ACC112 (cell line): Measurements from ENCODE around the gene ICAM5.
A peak's percentile ranks its signal among the peaks of the same experiment; 100 is the strongest.

Experiments
- H2AFZ ChIP-seq: fragments of 200-600 bp; sonication (generic); one replicate; pipeline ENCODE4 v1.6.0; 2017; ENCODE audit warnings: antibody characterized with exemption, low read length; ENCODE audit not compliant: unreplicated experiment
- H3K27ac ChIP-seq: fragments of 200-600 bp; sonication (generic); 2 replicates; pipeline ENCODE4 v1.5.1; 2014; ENCODE audit warnings: low read depth, mild to moderate bottlenecking, antibody characterized with exemption, low read length, moderate library complexity
- H3K27me3 ChIP-seq: fragments of 200-600 bp; sonication (generic); 2 replicates; pipeline ENCODE4 v1.6.1; 2014; ENCODE audit warnings: mild to moderate bottlenecking, antibody characterized with exemption, low read length, moderate library complexity, mixed read lengths; ENCODE audit not compliant: insufficient read depth
- H3K36me3 ChIP-seq: fragments of 200-600 bp; sonication (generic); 2 replicates; pipeline ENCODE4 v1.6.1; 2016; ENCODE audit warnings: mild to moderate bottlenecking, antibody characterized with exemption, low read length, moderate library complexity, mixed read lengths; ENCODE audit not compliant: insufficient read depth
- H3K4me1 ChIP-seq: fragments of 200-600 bp; sonication (generic); one replicate; pipeline ENCODE4 v1.6.1; 2016; ENCODE audit warnings: low read length, mixed read lengths; ENCODE audit not compliant: insufficient read depth, unreplicated experiment, control insufficient read depth
- H3K4me3 ChIP-seq: fragments of 200-600 bp; sonication (generic); 2 replicates; pipeline ENCODE4 v1.5.1; 2014; ENCODE audit warnings: mild to moderate bottlenecking, low read depth, low read length
- H3K79me2 ChIP-seq: fragments of 200-600 bp; sonication (generic); one replicate; pipeline ENCODE4 v1.6.0; 2016; ENCODE audit warnings: low read length; ENCODE audit not compliant: control insufficient read depth, unreplicated experiment, insufficient read depth

ICAM5 gene

DNA sequence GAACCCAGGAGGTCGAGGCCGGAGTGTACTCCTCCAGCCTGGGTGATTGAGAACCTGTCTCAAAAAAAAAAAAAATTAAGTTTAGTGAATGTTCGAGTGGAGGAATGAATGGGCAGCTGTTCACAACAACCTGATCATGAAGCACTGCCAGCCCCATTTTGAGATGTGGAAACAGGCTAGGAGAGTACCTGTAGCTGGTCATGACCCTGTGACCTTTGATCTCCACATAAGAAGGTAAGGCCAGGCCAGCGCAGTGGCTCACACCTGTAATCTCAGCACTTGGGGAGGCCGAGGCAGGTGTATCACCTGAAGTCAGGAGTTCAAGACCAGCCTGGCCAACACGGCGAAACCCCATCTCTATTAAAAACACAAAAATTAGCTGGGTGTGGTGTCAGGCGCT is 36.0 kb downstream of the ICAM5 start:
- H3K36me3 ChIP-seq: no peaks in the 10 kb centered on the region
- H3K4me1 ChIP-seq: no peaks in the 10 kb centered on the region
- H3K27ac ChIP-seq: no peak overlapping the region
- no peak overlapping the region for H2AFZ ChIP-seq
- no peaks in the 10 kb centered on the region for H3K27me3 ChIP-seq
- peaks cover 10% of the 10 kb centered on the region for H3K79me2 ChIP-seq
- H3K4me3 ChIP-seq: no peak overlapping the region

DNA sequence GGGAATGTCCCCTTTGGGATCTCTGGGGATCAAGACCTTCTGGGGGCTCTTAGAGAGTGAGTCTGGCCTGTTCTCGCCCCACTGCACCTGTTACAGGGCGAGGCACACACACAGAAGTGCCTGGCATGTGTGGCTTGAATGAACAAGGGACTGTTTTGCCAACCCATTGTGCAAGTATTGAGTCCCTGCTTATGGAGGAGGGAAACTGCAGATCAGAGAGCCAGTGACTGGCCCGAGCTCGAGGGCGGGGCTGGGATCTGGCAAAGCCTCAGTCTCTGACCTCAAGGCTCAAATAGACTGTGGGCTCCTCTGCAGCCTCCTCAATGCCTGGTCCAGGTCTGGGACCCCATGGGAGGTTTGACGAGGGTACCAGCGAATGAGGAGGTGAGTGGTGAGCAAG is 38.0 kb downstream of the ICAM5 start:
- no peaks in the 10 kb centered on the region for H3K27me3 ChIP-seq
- peaks cover 26% of the 10 kb centered on the region for H3K79me2 ChIP-seq
- no peak overlapping the region for H2AFZ ChIP-seq
- H3K27ac ChIP-seq: no peak overlapping the region
- no peaks in the 10 kb centered on the region for H3K4me1 ChIP-seq
- no peak overlapping the region for H3K4me3 ChIP-seq
- no peaks in the 10 kb centered on the region for H3K36me3 ChIP-seq

DNA sequence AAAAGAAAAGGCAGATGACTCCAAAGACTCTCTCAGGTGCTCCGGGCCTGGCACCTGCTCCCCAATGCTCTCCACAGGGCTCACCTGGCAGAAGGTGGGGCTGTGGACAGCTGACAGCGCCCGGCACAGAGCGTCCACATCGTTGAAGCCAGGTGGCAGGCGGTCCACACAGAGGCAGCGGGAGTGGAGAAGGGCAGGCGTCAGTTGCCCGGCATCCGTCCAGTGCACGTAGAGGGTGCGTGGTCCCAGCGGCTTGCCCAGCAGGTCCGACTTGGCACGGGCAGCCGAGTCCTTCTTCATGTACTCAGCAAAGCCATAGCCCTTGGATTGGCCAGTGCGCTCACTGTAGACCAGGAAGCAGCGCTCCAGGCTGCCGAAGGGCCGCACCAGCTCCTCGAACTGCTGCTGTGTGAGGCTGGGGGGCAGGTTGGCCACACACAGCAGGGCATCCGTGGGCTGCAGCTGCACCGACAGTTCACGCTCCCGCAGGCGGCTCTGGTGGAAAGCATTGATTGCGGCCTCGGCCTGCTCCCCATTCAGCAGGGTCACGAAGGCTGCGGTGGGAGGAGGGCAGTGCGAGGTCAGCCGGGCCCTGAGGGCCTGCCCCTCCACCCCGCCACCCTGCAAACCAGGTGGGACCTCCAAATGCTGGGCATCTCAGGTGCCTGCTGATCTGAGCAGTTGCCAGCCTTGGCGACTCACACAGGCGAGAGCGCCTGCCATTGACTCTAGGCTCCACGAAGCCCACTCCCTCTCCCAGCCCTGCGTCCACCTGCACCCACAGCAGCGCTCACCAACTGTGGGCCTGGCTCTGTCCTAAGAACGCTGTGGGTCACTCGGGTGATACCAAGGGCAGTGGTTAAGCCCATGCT is 39.0 kb downstream of the ICAM5 start:
- Histone ChIP-seq H3K27me3 (no peaks in the 10 kb centered on the region), H3K27ac (no peak overlapping the region), H3K4me1 (no peaks in the 10 kb centered on the region), H3K79me2 (peaks cover 26% of the 10 kb centered on the region), H2AFZ (no peak overlapping the region), H3K4me3 (no peak overlapping the region), H3K36me3 (no peaks in the 10 kb centered on the region)

DNA sequence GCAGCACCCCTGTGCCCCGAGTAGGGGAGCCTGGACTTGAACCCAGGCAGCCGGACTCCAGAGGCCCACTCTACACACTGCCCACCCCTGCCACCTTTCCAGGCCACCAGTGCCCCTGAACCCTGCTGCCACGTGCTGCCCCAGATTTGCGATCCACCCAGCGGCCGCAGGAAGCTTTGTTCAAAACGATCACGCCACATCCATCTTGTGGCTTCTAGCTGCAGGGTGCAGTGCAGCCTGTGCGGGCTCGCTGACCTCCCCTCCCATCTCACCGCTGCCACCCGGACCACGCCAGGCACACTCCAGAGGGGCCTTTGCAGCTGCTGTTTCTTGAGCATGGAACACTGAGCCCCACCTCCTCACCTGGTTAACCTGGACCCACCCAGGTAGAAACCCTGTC is 39.8 kb downstream of the ICAM5 start:
- Histone ChIP-seq H3K27me3 (no peaks in the 10 kb centered on the region), H3K4me3 (no peak overlapping the region), H3K36me3 (no peaks in the 10 kb centered on the region), H3K4me1 (no peaks in the 10 kb centered on the region), H3K27ac (no peak overlapping the region), H3K79me2 (peaks cover 26% of the 10 kb centered on the region), H2AFZ (no peak overlapping the region)

DNA sequence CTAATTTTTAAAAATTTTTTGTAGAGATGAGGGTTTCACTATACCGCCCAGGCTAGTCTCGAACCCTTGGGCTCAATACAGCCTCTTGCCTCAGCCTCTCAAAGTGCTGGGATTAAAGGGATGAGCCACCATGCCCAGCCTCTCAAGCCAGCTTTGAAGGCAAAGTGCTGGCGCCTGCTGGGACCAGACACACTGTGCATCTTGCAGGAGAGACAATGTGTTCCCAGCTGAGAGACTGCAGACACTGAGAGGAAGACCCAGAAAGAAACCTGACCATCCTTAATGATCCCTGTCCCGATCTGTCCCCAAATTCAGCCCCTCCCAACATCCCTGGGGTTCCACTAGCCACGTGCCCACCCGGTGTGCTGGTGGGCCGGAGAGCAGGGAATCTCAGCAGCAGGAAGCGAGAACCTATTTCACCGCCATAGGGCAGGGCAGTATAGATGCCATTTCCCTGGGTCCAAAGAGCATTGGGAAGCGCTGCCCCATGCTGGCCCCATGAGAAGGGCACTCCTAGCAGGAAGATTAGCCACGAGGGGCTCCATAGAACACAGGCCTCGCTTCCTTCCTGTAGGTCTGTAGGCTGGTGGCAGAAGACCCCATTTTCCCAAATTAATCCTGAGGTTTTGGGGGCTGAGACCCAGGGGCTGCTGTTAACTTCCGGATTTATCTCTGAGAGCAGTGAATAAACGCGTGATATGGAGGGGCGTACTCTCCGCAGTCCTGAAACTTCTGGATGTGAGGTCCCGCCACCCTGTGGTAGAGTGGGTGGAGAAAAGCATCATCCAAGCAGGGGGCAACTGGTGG is 42.6 kb downstream of the ICAM5 start:
- peak overlapping the region; percentile 95 for H3K27ac ChIP-seq

DNA sequence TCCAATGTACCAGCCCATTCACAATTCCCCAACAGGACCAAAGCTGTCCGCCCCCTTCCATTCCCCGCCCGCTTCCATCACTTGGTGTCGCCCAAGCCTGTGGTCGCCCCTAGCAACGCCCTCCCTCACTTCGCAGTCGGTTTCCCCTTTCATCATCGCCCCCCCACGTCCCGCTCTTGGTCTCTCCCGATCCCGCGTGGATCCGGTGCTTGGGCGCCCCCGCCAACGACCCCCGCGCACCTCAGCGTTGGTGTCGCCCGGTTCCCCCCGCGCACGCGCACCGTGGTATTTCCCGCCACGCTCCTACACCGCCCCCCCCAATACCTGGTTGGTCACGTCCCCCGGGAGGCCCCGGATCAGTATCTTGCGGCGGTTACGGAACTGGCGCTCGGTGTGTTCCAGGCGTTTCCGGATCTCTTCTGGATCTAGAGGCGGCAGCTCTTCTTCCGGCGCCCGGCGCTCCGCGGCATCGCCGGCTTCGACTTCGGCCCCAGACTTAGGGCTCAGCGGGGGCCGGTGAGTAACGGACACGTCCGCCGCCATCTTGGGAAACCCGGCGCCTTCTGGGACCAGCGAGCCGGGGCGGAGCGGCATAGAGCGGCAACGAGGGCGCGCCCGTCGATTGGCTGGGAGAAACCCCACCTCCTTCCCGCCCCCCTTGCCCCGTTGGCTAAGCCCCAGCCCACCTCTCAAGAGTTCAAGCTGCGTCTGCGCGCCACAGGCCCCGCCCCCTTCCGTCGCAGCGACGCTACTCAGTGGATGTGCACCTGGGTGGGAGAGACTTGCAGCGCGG is 43.4 kb downstream of the ICAM5 start, which contains the start of gene RAVER1:
Gene RAVER1 (minus strand): TSS at position 565 of the 793 bp plus-strand sequence. CDS start 22 bp downstream, at position 543.
- peak within 1 kb of the TSS; percentile 71 for H2AFZ ChIP-seq
- H3K79me2 ChIP-seq: peaks cover 26% of the 10 kb centered on the region
- no peaks in the 10 kb centered on the region for H3K36me3 ChIP-seq
- peak within 1 kb of the TSS; percentile 91 for H3K4me3 ChIP-seq
- H3K27me3 ChIP-seq: no peaks in the 10 kb centered on the region
- H3K4me1 ChIP-seq: no peaks in the 10 kb centered on the region
- peak within 1 kb of the TSS; percentile 95 for H3K27ac ChIP-seq

More for the DNA sequence above, 42.6 kb downstream of the ICAM5 start:
- H3K79me2 ChIP-seq: peaks cover 26% of the 10 kb centered on the region
- H2AFZ ChIP-seq: no peak overlapping the region
- H3K36me3 ChIP-seq: no peaks in the 10 kb centered on the region
- peak overlapping the region; percentile 91 for H3K4me3 ChIP-seq
- no peaks in the 10 kb centered on the region for H3K4me1 ChIP-seq
- H3K27me3 ChIP-seq: no peaks in the 10 kb centered on the region

DNA sequence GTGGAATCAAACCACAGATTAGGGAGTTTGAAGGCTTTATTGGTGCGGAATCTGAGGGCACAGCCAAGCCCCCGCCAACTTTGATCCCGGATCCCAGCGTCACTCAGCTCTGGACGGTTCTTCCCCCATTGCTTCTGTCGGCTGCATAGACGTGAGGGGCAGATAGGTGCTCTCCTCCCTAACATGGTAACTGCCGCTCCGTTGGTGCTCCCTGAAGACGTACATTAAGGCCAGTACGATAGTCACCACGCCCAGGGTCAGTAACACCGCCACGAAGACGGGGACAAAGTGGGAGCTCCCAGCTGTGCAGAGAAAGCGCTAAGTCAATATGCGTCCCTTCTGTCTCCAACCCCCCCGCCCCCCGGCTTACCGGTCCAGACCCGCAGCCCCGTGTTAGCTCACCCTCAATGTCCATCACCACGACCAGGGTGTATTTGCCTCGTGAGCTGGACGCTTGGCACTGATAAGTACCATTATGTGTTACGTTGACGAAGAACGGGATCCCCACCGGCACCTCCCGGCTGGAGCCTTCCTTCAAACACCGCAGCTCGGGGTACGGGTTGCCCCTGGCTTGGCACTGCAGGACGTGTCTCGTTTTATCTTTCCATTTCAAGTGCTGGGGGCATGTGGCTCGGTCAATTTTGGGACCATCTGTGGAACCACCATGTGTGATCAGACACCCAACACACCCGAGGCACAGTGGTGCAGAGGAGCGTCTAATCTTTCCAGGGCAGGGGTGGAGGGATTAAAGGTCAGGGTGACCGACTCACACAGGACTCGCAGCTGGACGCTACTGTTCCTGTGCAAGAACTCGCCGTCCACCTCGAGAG is 44.2 kb downstream of the ICAM5 start:
- Histone ChIP-seq H3K4me1 (no peaks in the 10 kb centered on the region), H3K36me3 (no peaks in the 10 kb centered on the region), H3K79me2 (peaks cover 25% of the 10 kb centered on the region), H3K27ac (no peak overlapping the region), H3K27me3 (no peaks in the 10 kb centered on the region), H2AFZ (peak overlapping the region; percentile 43), H3K4me3 (peak overlapping the region; percentile 91)

DNA sequence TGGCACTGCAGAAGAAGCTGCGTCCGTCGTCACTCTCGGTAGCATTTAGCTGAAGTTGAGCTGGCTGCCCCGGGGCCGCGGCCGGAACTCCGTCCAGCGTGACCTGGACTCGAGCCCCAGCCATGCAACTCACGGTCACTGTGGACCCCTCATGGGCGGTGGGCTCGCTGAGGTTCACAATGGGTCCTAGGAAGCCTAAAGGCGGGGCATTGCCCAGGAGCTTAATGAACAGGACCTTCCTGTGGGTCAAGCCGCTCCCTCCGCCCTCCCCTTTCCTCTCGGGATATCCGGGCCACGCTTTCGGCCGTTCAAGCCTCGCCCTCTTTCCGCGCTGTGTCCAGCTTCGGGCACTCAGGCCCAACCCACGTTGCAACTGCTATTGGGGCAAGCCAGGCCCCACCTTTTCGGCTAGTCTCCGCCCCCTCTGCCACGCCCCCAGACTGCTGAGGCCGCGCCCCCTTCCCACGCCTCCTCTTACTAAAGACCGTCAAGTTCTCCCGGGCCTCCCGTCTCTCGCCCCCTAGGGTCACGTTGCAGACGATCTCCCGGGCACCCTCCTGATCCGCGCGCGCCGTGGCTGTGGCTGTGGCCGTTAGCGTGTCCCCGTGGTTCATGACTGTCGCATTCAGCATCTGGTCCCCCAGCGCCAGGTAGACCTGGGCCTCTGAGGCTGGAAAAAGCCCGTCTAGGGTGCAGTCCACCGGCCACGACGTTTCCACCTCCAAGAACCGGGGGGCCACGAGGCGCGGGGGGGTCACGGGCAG is 45.0 kb downstream of the ICAM5 start:
- H3K36me3 ChIP-seq: no peaks in the 10 kb centered on the region
- peak overlapping the region; percentile 91 for H3K4me3 ChIP-seq
- H3K4me1 ChIP-seq: no peaks in the 10 kb centered on the region
- no peaks in the 10 kb centered on the region for H3K27me3 ChIP-seq
- peaks cover 23% of the 10 kb centered on the region for H3K79me2 ChIP-seq
- H3K27ac ChIP-seq: no peak overlapping the region
- H2AFZ ChIP-seq: peak overlapping the region; percentile 43

DNA sequence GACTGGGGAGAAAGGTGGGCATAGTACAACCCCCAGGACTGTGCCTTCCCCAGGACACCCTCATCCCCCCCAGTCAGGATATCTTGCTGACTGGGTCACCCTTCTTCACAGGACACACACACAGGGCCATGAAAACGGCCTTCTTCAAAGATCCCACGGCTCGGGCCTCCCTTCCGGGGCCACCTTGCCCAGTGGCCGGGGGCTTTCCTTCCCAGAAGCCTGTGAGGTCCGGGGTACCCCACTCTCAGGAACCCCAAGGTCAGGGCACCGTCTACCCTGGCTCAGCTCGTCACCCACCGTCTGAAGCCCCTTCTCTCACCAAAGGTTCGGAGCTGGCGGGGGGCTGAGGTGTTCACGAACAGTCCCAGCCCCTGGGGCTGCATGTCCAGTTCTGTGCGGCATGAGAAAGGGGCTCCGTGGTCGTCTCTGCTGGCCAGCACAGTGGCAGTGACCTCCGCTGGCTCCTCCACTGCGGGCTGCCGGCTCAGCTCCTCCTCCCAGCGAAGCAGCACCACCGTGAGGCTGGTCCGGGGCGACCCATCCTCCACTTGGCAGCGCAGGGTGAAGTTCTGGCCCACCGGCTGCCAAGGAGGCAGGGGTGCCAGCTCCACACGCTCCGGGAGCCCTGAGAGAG is 45.7 kb downstream of the ICAM5 start:
- no peaks in the 10 kb centered on the region for H3K4me1 ChIP-seq
- H3K27me3 ChIP-seq: no peaks in the 10 kb centered on the region
- H2AFZ ChIP-seq: no peak overlapping the region
- no peaks in the 10 kb centered on the region for H3K36me3 ChIP-seq
- 0 out of 2 replicates have a peak overlapping the region, but pooled peaks have one; percentile 91 for H3K4me3 ChIP-seq
- H3K27ac ChIP-seq: no peak overlapping the region
- peaks cover 18% of the 10 kb centered on the region for H3K79me2 ChIP-seq
